SK-N-SH treated with all-trans-retinoic acid at 6 μM for 48 hours (cell line): ENCODE measurements around the gene PNKD.
A peak's percentile ranks its signal among the peaks of the same experiment; 100 is the strongest.

Experiments
- ATAC-seq: fragments of 200-7000 bp; cut with Tn5 transposase; 3 replicates; pipeline ENCODE4 v1.9.1; 2020; ENCODE audit warnings: mild to moderate bottlenecking, moderate library complexity
- ARNTL ChIP-seq: fragments of 450-650 bp; formaldehyde crosslinking; IDR thresholded peaks from 2 replicates; pipeline ENCODE4 v1.5.0; 2020; ENCODE audit warnings: low read depth, mild to moderate bottlenecking, moderate library complexity, borderline replicate concordance
- BACH2 ChIP-seq: fragments of 250-450 bp; sonication (Bioruptor Pico); IDR thresholded peaks from 2 replicates; pipeline ENCODE4 v1.9.0; 2021; ENCODE audit warnings: mild to moderate bottlenecking, borderline replicate concordance
- CSDC2 ChIP-seq: fragments of 250-450 bp; sonication (Bioruptor Pico); IDR thresholded peaks from 2 replicates; pipeline ENCODE4 v1.5.0; 2020; ENCODE audit warnings: mild to moderate bottlenecking, moderate library complexity
- GLIS3 ChIP-seq: fragments of 250-450 bp; sonication (Bioruptor Pico); IDR thresholded peaks from 2 replicates; pipeline ENCODE4 v1.5.0; 2020; ENCODE audit warnings: mild to moderate bottlenecking, moderate library complexity
- ISL1 ChIP-seq: fragments of 250-450 bp; sonication (Bioruptor Pico); IDR thresholded peaks from 2 replicates; pipeline ENCODE4 v2.1.2; 2022; ENCODE audit warnings: mild to moderate bottlenecking, moderate library complexity
- OSR1 ChIP-seq: fragments of 250-450 bp; sonication (Bioruptor Pico); IDR thresholded peaks from 2 replicates; pipeline ENCODE4 v1.8.0; 2022; ENCODE audit warnings: moderate library complexity, mild to moderate bottlenecking, inconsistent platforms
- PPARA ChIP-seq: fragments of 250-450 bp; sonication (Bioruptor Pico); IDR thresholded peaks from 2 replicates; pipeline ENCODE4 v1.5.0; 2020; ENCODE audit warnings: mild to moderate bottlenecking, borderline replicate concordance
- RARB ChIP-seq: fragments of 250-450 bp; sonication (Bioruptor Pico); IDR thresholded peaks from 2 replicates; pipeline ENCODE4 v1.8.0; 2021; ENCODE audit warnings: mild to moderate bottlenecking, moderate library complexity
- SNAI2 ChIP-seq: fragments of 250-450 bp; sonication (Bioruptor Pico); IDR thresholded peaks from 2 replicates; pipeline ENCODE4 v1.5.0; 2020; ENCODE audit warnings: mild to moderate bottlenecking, moderate library complexity
- TCF4 ChIP-seq: fragments of 250-450 bp; sonication (Bioruptor Pico); IDR thresholded peaks from 2 replicates; pipeline ENCODE4 v1.8.0; 2021; ENCODE audit warnings: mild to moderate bottlenecking, moderate library complexity, borderline replicate concordance
- TOX ChIP-seq: fragments of 250-450 bp; sonication (Bioruptor Pico); IDR thresholded peaks from 2 replicates; pipeline ENCODE4 v1.8.0; 2021; ENCODE audit warnings: mild to moderate bottlenecking, moderate library complexity, borderline replicate concordance
- ZC3H10 ChIP-seq: fragments of 250-450 bp; sonication (Bioruptor Pico); IDR thresholded peaks from 2 replicates; pipeline ENCODE4 v1.5.1; 2021; ENCODE audit warnings: mild to moderate bottlenecking, moderate library complexity
- ZFP30 ChIP-seq: fragments of 450-650 bp; formaldehyde crosslinking; IDR thresholded peaks from 2 replicates; pipeline ENCODE4 v1.5.0; 2022; ENCODE audit warnings: mild to moderate bottlenecking, moderate library complexity
- ZNF565 ChIP-seq: fragments of 450-650 bp; formaldehyde crosslinking; conservative IDR thresholded peaks from 2 replicates; pipeline ENCODE4 v1.5.0; 2020; ENCODE audit warnings: low read depth, mild to moderate bottlenecking, moderate library complexity
- ZNF70 ChIP-seq: fragments of 450-650 bp; formaldehyde crosslinking; IDR thresholded peaks from 2 replicates; pipeline ENCODE4 v1.5.0; 2020; ENCODE audit warnings: mild to moderate bottlenecking, moderate library complexity
- ZNF8 ChIP-seq: fragments of 450-650 bp; formaldehyde crosslinking; IDR thresholded peaks from 2 replicates; pipeline ENCODE4 v1.5.0; 2020; ENCODE audit warnings: mild to moderate bottlenecking, moderate library complexity
- TF ChIP-seq, protein P1 (sequence below): fragments of 250-450 bp; sonication (Bioruptor Pico); IDR thresholded peaks from 2 replicates; pipeline ENCODE4 v1.8.0; 2021; ENCODE audit warnings: low read depth, mild to moderate bottlenecking, moderate library complexity, borderline replicate concordance
- TF ChIP-seq, protein P2 (sequence below): fragments of 250-450 bp; sonication (Bioruptor Pico); IDR thresholded peaks from 2 replicates; pipeline ENCODE4 v1.5.0; 2020; ENCODE audit warnings: mild to moderate bottlenecking, moderate library complexity

Gene PNKD

DNA sequence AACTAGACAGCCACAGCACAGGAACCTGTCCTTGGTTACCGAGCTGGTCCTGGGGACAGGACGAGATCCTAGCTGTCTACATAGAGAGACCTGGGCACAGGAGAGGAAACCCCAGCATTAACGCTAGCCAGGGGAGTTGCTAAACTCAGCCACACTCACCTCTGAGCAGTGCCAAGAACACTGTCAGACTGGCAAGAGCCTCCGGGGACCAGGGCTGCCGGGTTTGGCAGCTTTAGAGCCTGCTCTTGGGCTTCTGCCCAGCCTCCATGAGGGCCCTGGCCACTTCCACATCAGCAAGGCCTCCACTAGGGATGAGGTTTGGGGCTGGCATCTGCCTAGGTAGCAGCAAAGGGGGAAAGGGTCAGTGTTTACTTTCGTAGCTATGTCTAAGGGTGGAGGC is 15.3 kb downstream of the PNKD start:
- no peak for ATAC-seq
- TF ChIP-seq ZFP30: no peak

DNA sequence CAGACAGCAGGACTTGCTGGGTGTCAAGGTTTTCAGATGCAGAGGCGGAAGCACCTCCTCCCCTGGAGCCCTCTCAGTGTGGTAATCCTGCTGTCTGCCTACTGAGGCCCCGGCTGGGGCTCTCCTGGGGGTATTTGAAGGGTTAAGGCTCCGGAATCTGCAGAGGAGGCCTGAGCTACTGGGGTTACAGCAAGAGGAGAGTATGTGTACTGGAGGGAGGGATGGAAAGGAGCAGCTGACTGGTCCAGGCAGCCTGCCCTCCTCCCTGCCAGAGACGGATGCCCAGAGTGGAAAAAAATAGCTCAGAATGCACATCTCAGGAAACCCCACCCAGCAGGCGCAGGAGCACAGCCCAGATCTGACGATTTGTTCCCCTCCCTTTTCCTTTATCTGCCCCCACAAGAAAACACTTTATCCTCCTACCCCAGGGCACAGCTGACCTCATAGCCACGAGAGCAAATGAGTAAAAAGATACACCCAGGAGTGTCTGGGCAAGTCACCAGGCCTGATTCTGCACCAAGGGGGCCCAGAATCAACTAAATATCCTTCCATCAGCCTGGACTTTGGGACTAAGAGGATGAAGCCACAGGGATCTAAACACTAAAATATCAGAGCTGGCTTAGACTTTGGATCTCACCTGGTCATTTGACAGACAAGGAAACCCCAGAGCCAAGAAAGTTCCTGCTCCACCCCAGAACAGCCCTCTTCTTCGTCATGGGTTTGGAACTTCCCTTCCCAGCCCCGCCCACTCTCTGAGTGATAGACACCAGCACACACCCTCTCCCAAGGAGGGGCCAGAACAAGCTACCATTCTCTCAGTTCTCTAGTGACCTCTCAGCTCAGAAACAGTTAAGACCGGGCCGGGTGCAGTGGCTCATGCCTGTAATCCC is 16.5 kb downstream of the PNKD start:
- TF ChIP-seq TOX (CRISPR knock-in tag): no peak
- TF ChIP-seq ZFP30: peak; percentile 74
- ATAC-seq: peak; percentile 92

DNA sequence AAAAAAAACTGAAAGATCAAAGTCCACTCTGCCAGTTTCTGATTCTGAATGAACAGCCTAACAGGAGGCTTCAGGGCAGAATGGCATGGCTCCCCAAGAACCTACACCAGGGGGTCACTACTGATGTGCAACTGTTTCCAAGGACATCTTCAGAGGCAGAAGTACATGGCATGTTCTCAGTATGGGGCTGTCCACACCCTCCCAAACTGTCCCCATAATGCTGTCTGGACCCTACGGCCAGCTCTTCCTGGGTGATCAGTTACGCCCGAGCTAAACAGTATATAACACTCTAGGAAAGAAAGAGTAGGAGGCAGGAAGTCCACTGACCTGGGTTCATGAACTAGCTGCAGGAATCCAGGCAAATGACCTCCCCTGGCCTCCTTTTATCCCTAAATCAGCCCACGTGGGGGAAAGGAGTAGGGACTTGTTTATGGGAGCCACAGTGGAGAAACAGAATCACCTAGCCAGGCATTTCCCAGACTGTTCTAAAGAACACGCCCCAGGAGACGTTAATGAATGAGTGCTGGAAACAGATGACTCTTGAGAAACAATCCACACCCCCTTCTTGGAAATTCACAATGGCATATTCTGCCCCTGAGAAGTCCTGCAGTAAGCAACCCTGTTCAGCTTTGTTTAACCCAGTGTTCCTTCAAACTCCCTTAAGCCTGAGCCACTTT is 19.5 kb downstream of the PNKD start:
- no peak for ATAC-seq
- TF ChIP-seq SNAI2: no peak
- no peak for TF ChIP-seq PPARA (CRISPR knock-in tag)
- no peak for TF ChIP-seq CSDC2 (CRISPR knock-in tag)
- no peak for TF ChIP-seq TCF4 (CRISPR knock-in tag)
- no peak for TF ChIP-seq ARNTL (CRISPR knock-in tag)
- TF ChIP-seq OSR1: no peak
- TF ChIP-seq ZNF8 (CRISPR knock-in tag): no peak
- no peak for TF ChIP-seq ZNF565 (CRISPR knock-in tag)
- TF ChIP-seq, protein P1, sequence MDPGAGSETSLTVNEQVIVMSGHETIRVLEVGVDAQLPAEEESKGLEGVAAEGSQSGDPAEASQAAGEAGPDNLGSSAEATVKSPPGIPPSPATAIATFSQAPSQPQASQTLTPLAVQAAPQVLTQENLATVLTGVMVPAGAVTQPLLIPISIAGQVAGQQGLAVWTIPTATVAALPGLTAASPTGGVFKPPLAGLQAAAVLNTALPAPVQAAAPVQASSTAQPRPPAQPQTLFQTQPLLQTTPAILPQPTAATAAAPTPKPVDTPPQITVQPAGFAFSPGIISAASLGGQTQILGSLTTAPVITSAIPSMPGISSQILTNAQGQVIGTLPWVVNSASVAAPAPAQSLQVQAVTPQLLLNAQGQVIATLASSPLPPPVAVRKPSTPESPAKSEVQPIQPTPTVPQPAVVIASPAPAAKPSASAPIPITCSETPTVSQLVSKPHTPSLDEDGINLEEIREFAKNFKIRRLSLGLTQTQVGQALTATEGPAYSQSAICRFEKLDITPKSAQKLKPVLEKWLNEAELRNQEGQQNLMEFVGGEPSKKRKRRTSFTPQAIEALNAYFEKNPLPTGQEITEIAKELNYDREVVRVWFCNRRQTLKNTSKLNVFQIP (CRISPR knock-in tag): no peak
- no peak for TF ChIP-seq GLIS3 (CRISPR knock-in tag)
- TF ChIP-seq BACH2 (CRISPR knock-in tag): no peak
- no peak for TF ChIP-seq RARB (CRISPR knock-in tag)
- TF ChIP-seq, all 23 proteins: peak for 0

DNA sequence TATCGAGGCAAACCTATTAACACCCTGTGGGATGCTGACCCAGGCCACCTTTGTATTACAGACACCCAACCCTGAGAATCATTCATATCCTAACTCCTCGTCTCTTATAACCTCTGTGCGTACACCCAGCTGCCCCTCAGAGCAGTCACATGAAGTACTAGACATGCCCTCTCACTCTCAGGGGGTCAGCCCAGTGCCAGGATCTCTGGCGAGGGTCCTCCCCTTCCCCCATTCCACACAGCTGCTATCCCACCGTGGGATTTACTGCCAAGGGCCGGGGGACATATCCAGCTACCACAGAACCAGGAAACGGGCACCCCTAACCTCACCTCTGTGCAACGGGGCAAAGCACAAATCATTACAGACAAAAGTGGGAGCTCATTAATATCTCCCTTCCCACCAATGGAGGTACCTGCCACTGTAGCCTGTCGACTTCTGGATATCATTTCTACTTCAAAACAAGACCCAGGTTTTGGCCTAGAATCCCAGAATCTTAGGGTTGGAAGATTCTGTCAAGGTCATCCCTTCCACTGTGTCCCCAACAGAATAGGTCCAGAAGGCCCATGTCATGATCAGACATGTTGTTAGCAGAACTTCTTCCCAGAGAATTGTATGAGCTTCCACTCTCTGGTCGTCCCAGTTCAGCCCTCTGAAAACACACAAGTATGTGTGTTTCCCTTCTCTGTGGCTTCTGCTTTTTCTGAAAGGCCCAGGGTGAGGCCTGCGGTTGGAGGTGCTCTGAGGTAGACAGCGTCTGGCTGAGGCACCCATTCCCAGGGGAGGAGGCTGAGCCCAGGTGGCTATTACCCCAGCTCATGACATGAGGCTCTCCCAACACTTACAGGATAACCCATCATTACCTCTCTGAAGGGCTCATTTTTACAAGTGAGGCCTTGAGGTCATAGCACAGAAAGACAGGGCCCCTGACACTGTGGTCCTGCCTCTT is 20.3 kb downstream of the PNKD start:
- no peak for ATAC-seq
- no peak for TF ChIP-seq SNAI2
- no peak for TF ChIP-seq ZC3H10 (CRISPR knock-in tag)
- TF ChIP-seq CSDC2 (CRISPR knock-in tag): no peak
- no peak for TF ChIP-seq GLIS3 (CRISPR knock-in tag)
- TF ChIP-seq, protein P1 (CRISPR knock-in tag): no peak
- TF ChIP-seq TCF4 (CRISPR knock-in tag): no peak
- no peak for TF ChIP-seq OSR1
- no peak for TF ChIP-seq ZNF8 (CRISPR knock-in tag)

DNA sequence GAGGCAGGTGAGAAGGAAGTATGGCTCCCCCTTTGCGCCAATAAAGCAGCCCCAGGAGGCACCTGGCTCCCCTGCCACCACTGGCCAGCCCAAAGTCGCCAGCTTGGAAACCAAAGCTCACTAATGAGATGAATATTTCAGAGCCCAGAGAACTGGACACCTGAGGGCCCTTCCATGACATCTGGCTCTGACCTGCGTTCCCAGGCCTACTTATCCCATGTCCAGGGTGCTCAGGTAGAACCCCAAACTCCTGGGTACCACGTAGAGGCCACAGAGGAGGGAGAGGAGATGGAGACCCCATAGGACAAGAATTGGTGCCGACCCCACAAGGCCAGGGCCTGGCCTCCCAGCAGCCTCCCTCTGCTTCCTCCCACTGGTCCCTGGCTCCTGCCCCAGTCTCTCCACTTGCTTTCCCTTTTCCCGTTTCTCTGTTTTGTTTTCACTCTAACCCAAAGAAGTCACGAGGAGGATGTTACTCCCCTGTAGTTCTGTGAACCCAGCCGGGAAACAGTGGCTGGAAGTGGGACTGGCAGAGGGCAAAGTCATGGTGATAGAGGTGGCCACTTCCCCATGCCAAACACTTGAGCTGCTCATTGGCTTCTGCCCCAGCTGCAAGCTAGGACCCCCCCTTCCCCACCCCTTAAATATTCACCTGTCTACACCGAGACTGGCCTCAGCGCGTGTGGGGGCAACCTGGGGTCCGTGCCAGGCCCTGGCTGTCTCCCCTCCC is 21.2 kb downstream of the PNKD start:
- no peak for ATAC-seq
- TF ChIP-seq ZNF70 (CRISPR knock-in tag): no peak
- TF ChIP-seq ZFP30: no peak
- no peak for TF ChIP-seq ISL1 (CRISPR knock-in tag)
- TF ChIP-seq, protein P2, sequence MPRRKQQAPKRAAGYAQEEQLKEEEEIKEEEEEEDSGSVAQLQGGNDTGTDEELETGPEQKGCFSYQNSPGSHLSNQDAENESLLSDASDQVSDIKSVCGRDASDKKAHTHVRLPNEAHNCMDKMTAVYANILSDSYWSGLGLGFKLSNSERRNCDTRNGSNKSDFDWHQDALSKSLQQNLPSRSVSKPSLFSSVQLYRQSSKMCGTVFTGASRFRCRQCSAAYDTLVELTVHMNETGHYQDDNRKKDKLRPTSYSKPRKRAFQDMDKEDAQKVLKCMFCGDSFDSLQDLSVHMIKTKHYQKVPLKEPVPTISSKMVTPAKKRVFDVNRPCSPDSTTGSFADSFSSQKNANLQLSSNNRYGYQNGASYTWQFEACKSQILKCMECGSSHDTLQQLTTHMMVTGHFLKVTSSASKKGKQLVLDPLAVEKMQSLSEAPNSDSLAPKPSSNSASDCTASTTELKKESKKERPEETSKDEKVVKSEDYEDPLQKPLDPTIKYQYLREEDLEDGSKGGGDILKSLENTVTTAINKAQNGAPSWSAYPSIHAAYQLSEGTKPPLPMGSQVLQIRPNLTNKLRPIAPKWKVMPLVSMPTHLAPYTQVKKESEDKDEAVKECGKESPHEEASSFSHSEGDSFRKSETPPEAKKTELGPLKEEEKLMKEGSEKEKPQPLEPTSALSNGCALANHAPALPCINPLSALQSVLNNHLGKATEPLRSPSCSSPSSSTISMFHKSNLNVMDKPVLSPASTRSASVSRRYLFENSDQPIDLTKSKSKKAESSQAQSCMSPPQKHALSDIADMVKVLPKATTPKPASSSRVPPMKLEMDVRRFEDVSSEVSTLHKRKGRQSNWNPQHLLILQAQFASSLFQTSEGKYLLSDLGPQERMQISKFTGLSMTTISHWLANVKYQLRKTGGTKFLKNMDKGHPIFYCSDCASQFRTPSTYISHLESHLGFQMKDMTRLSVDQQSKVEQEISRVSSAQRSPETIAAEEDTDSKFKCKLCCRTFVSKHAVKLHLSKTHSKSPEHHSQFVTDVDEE (CRISPR knock-in tag): no peak
